ENCODE data around the gene ANKS3. TPM values are rescaled to one million over a fixed set of nuclear protein-coding genes. Genes with fewer than 3 reads are reported as not detected.

The ANKS3 gene
- total and polyA plus RNA-seq, 8 donors, result 11.6 to 183 (median 25.9) TPM

DNA sequence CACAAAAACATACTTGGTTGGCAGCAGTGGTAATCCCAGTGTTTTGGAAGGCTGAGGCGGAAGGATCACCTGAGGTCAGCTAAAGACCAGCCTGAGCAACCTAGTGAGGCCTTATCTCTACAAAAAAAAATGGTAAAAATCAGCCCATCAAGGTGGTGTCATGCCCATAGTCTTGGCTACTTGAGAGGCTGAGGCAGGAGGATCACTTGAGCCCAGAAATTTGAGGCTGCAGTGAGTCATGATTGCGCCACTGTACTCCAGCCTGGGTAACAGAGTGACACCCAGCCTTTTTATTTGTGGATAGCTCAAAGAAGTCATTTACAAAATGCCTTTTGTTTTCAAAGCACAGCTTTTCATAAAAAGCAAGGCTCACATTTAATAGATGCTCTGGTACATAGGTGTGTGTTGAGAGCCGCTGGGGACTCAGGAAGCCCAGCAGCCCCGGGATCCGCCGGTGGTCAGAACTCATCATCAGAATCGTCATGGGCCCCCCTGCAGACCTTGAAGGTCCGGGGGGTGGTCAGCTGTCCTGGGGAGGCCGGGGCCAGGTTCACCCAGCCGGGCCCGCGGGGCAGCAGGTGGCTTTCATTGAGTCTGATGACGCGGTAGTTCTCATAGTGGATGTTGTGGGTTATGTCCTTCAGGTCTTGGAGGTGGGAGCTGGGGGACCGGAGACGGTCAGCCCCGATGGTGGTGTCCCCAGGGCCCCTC, 43.4 kb upstream of the ANKS3 start:
- Histone ChIP-seq H3K4me1 (no peaks in the 10 kb centered on the region), H3K36me3 (no peaks in the 10 kb centered on the region), H3K27ac (no peak overlapping the region), H3K9me3 (no peaks in the 10 kb centered on the region), H3K27me3 (no peaks in the 10 kb centered on the region), H3K4me3 (no peak overlapping the region)
- TF ChIP-seq POLR2AphosphoS5 (IDR thresholded peaks at IDR 0.05), result no peak
- TF ChIP-seq, protein P1, sequence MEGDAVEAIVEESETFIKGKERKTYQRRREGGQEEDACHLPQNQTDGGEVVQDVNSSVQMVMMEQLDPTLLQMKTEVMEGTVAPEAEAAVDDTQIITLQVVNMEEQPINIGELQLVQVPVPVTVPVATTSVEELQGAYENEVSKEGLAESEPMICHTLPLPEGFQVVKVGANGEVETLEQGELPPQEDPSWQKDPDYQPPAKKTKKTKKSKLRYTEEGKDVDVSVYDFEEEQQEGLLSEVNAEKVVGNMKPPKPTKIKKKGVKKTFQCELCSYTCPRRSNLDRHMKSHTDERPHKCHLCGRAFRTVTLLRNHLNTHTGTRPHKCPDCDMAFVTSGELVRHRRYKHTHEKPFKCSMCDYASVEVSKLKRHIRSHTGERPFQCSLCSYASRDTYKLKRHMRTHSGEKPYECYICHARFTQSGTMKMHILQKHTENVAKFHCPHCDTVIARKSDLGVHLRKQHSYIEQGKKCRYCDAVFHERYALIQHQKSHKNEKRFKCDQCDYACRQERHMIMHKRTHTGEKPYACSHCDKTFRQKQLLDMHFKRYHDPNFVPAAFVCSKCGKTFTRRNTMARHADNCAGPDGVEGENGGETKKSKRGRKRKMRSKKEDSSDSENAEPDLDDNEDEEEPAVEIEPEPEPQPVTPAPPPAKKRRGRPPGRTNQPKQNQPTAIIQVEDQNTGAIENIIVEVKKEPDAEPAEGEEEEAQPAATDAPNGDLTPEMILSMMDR (IDR thresholded peaks at IDR 0.05), result no peak
- no peak for TF ChIP-seq POLR2A (IDR thresholded peaks at IDR 0.05)
- TF ChIP-seq EP300 (IDR thresholded peaks at IDR 0.05), result no peak
- DNase-seq, result no peak
- WGBS, 5 donors, result 82 to 86% (median 84%) methylated on average over 17 of the region's 17 CpGs
- intact Hi-C loops (cut with DNase I; ENCODE audit: low total_unique reads), result no loop called here

DNA sequence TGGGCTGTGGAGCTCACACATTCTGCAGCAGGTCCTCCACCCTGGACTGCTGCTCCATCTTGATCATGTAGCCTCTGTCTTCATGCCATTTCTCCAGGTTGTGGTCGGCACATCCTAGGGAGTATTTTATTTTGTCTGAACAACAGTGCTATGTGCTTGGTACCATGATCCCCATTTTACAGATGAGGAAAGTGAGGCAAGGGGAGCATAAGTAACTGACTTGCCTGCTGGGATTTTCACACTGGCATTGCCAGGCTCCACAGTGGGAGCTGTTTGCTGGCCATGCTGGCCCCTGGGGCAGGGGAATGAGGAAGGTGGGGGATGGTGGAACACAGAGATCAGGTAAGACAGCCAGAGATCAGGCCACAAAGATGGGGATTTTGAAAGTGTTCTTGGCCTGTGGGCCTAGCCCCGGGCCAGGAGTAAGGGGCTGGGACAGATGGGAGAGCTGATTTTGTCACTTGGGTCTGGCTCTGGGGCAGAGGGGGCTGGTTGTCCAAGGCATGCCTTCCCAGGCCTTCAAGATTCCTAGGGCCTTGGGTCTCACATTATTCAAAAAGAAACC, 42.2 kb upstream of the ANKS3 start:
- H3K4me1 ChIP-seq, result no peaks in the 10 kb centered on the region
- no peaks in the 10 kb centered on the region for H3K36me3 ChIP-seq
- intact Hi-C loops (cut with DNase I; ENCODE audit: low total_unique reads), result no loop called here
- no peaks in the 10 kb centered on the region for H3K27me3 ChIP-seq
- H3K4me3 ChIP-seq, result no peak overlapping the region
- no peak overlapping the region for H3K27ac ChIP-seq
- no peaks in the 10 kb centered on the region for H3K9me3 ChIP-seq
- TF ChIP-seq POLR2A (IDR thresholded peaks at IDR 0.05) (no peak), EP300 (IDR thresholded peaks at IDR 0.05) (no peak), POLR2AphosphoS5 (IDR thresholded peaks at IDR 0.05) (no peak)
- TF ChIP-seq, protein P1 (IDR thresholded peaks at IDR 0.05), result no peak
- DNase-seq, result no peak
- 92 to 100% (median 94%) methylated on average over 2 of the region's 2 CpGs for WGBS, 5 donors

DNA sequence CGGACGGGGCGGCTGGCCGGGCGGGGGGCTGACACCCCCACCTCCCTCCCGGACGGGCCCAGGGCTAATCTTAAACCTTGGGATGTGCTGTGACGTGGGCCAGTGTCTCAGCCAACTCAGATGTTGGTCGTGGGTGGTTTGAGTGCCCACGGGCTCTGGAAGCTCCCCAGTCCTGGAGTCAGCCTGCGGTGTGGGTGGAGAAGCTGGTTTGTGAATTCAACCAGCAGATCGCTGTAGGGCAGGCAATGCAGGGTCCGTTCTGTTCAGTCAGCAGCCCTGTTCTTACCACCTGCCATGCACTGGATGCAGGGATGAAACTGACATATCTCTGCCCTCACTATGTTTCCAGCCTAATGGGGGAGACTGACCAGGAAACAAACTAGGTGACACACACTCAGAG, 40.9 kb upstream of the ANKS3 start:
- 79 to 90% (median 89%) methylated on average over 7 to 13 of the region's 13 CpGs; no CpG with 5 or more reads in 1 of the 5 donors for whole genome bisulfite sequencing, 5 donors
- Histone ChIP-seq H3K9me3 (no peaks in the 10 kb centered on the region), H3K4me1 (no peaks in the 10 kb centered on the region), H3K36me3 (no peaks in the 10 kb centered on the region), H3K4me3 (no peak overlapping the region), H3K27me3 (no peaks in the 10 kb centered on the region), H3K27ac (no peak overlapping the region)
- no peak for DNase-seq
- intact Hi-C loops (cut with DNase I; ENCODE audit: low total_unique reads), result no loop called here
- TF ChIP-seq POLR2A (IDR thresholded peaks at IDR 0.05), result no peak
- TF ChIP-seq, protein P1 (IDR thresholded peaks at IDR 0.05), result no peak
- TF ChIP-seq POLR2AphosphoS5 (IDR thresholded peaks at IDR 0.05), result no peak
- TF ChIP-seq EP300 (IDR thresholded peaks at IDR 0.05), result no peak

DNA sequence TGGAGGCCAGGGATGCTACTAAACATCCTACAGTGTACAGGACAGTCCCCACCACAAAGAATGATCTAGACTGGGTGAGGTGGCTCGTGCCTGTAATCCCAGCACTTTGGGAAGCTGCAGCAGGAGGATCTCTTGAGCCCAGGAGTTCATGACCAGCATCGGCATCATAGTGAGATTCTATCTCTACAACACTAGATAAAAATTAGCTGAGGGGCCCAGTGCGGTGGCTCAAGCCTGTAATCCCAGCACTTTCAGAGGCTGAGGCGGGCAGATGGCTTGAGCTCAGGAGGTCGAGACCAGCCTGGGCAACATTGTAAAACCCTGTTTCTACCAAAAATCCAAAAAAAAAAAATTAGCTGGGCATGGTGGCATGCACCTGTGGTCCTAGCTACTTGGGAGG, 38.3 kb upstream of the ANKS3 start:
- Histone ChIP-seq H3K9me3 (no peaks in the 10 kb centered on the region), H3K27me3 (no peaks in the 10 kb centered on the region), H3K4me1 (peaks cover 9 to 17% (median 17%) of the 10 kb centered on the region in 4 donors), H3K4me3 (no peak overlapping the region), H3K27ac (no peak overlapping the region), H3K36me3 (no peaks in the 10 kb centered on the region)
- intact Hi-C loops (cut with DNase I; ENCODE audit: low total_unique reads), result no loop called here
- DNase-seq, result no peak
- WGBS, 5 donors, result 80 to 91% (median 86%) methylated on average over 5 of the region's 5 CpGs
- TF ChIP-seq POLR2AphosphoS5 (IDR thresholded peaks at IDR 0.05) (no peak), EP300 (IDR thresholded peaks at IDR 0.05) (no peak), POLR2A (IDR thresholded peaks at IDR 0.05) (no peak)
- TF ChIP-seq, protein P1 (IDR thresholded peaks at IDR 0.05), result no peak
